Measurements from ENCODE around the gene ZYG11A.
"Not testable (repeated sequence)": the region's sequence is repeated elsewhere in the genome, so short reads cannot be mapped to it uniquely, and the experiment has no call there.

Gene ZYG11A

DNA sequence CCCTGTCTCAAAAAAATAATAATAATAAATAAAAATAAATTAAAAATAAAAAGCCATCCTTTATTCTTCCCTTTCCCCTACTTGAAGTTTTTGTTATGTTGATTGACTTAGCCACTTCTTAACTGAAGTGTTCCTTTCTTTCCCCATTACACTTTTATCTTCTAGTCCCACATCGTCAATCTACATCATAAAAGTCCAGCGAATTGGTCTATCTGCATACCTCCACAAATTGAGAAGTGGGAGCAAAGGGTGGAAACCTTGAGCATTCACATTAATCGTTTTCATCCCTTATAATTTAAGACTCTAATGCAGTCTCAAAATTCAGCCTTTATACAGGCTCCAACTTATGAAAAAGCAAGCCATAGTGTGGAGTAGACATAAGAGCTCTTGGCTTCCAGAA is 6.5 kb upstream of the ZYG11A start:
- H3K4me1 ChIP-seq (ENCODE audit: control insufficient read depth, insufficient read depth, low read length): no peaks in the 10 kb centered on the region
- no peaks in the 10 kb centered on the region for H3K36me3 ChIP-seq (ENCODE audit: control insufficient read depth in 2 of 2, insufficient read depth in 1 of 2, low read length in 2 of 2)
- TF ChIP-seq ZNF837 (tag by site-specific recombination; IDR thresholded peaks at IDR 0.05): no peak
- TF ChIP-seq ZNF174 (tag by site-specific recombination; IDR thresholded peaks at IDR 0.05): no peak
- TF ChIP-seq, protein P1, sequence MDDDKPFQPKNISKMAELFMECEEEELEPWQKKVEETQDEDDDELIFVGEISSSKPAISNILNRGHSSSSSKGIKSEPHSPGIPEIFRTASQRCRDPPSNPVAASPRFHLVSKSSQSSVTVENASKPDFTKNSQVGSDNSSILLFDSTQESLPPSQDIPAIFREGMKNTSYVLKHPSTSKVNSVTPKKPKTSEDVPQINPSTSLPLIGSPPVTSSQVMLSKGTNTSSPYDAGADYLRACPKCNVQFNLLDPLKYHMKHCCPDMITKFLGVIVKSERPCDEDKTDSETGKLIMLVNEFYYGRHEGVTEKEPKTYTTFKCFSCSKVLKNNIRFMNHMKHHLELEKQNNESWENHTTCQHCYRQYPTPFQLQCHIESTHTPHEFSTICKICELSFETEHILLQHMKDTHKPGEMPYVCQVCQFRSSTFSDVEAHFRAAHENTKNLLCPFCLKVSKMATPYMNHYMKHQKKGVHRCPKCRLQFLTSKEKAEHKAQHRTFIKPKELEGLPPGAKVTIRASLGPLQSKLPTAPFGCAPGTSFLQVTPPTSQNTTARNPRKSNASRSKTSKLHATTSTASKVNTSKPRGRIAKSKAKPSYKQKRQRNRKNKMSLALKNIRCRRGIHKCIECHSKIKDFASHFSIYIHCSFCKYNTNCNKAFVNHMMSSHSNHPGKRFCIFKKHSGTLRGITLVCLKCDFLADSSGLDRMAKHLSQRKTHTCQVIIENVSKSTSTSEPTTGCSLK (tag by site-specific recombination; IDR thresholded peaks at IDR 0.05): no peak
- TF ChIP-seq, protein P2, sequence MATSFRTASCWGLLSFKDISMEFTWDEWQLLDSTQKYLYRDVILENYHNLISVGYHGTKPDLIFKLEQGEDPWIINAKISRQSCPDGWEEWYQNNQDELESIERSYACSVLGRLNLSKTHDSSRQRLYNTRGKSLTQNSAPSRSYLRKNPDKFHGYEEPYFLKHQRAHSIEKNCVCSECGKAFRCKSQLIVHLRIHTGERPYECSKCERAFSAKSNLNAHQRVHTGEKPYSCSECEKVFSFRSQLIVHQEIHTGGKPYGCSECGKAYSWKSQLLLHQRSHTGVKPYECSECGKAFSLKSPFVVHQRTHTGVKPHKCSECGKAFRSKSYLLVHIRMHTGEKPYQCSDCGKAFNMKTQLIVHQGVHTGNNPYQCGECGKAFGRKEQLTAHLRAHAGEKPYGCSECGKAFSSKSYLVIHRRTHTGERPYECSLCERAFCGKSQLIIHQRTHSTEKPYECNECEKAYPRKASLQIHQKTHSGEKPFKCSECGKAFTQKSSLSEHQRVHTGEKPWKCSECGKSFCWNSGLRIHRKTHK (tag by site-specific recombination; IDR thresholded peaks at IDR 0.05): no peak
- TF ChIP-seq ZNF521 (tag by site-specific recombination; IDR thresholded peaks at IDR 0.05): no peak
- no peak for TF ChIP-seq ZNF426 (tag by site-specific recombination; IDR thresholded peaks at IDR 0.05)
- TF ChIP-seq, protein P3, sequence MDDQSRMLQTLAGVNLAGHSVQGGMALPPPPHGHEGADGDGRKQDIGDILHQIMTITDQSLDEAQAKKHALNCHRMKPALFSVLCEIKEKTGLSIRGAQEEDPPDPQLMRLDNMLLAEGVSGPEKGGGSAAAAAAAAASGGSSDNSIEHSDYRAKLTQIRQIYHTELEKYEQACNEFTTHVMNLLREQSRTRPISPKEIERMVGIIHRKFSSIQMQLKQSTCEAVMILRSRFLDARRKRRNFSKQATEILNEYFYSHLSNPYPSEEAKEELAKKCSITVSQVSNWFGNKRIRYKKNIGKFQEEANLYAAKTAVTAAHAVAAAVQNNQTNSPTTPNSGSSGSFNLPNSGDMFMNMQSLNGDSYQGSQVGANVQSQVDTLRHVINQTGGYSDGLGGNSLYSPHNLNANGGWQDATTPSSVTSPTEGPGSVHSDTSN (CRISPR knock-in tag; IDR thresholded peaks at IDR 0.05): no peak
- no peak for TF ChIP-seq ZNF433 (tag by site-specific recombination; IDR thresholded peaks at IDR 0.05; ENCODE audit: low read depth)
- TF ChIP-seq, protein P4, sequence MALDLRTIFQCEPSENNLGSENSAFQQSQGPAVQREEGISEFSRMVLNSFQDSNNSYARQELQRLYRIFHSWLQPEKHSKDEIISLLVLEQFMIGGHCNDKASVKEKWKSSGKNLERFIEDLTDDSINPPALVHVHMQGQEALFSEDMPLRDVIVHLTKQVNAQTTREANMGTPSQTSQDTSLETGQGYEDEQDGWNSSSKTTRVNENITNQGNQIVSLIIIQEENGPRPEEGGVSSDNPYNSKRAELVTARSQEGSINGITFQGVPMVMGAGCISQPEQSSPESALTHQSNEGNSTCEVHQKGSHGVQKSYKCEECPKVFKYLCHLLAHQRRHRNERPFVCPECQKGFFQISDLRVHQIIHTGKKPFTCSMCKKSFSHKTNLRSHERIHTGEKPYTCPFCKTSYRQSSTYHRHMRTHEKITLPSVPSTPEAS (tag by site-specific recombination; IDR thresholded peaks at IDR 0.05): no peak
- TF ChIP-seq, protein P5, sequence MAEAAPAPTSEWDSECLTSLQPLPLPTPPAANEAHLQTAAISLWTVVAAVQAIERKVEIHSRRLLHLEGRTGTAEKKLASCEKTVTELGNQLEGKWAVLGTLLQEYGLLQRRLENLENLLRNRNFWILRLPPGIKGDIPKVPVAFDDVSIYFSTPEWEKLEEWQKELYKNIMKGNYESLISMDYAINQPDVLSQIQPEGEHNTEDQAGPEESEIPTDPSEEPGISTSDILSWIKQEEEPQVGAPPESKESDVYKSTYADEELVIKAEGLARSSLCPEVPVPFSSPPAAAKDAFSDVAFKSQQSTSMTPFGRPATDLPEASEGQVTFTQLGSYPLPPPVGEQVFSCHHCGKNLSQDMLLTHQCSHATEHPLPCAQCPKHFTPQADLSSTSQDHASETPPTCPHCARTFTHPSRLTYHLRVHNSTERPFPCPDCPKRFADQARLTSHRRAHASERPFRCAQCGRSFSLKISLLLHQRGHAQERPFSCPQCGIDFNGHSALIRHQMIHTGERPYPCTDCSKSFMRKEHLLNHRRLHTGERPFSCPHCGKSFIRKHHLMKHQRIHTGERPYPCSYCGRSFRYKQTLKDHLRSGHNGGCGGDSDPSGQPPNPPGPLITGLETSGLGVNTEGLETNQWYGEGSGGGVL (tag by site-specific recombination; IDR thresholded peaks at IDR 0.05): no peak
- no peak for TF ChIP-seq SCRT1 (tag by site-specific recombination; IDR thresholded peaks at IDR 0.05; ENCODE audit: borderline replicate concordance)
- TF ChIP-seq ZNF843 (tag by site-specific recombination; IDR thresholded peaks at IDR 0.05): no peak
- TF ChIP-seq ZNF112 (tag by site-specific recombination; IDR thresholded peaks at IDR 0.05): no peak
- no peak for TF ChIP-seq ZNF211 (tag by site-specific recombination; IDR thresholded peaks at IDR 0.05; ENCODE audit: low read depth)
- no peak for TF ChIP-seq ZNF10 (tag by site-specific recombination; IDR thresholded peaks at IDR 0.05)
- H3K4me3 ChIP-seq (ENCODE audit: low read depth, low read length): no peak overlapping the region
- H3K27ac ChIP-seq (ENCODE audit: extremely low read depth, low read depth, low read length): no peak overlapping the region
- CTCF ChIA-PET: interaction anchor here (0.8 to 1.3 kb wide), 2 partner anchors 10 to 100 kb away, joined by 3 to 6 read pairs; no protein-coding TSS in a partner anchor
- POLR2A ChIA-PET: no interaction called here
- no peaks in the 10 kb centered on the region for H3K9me3 ChIP-seq (ENCODE audit: control insufficient read depth, insufficient read depth, low read depth, low read length)

DNA sequence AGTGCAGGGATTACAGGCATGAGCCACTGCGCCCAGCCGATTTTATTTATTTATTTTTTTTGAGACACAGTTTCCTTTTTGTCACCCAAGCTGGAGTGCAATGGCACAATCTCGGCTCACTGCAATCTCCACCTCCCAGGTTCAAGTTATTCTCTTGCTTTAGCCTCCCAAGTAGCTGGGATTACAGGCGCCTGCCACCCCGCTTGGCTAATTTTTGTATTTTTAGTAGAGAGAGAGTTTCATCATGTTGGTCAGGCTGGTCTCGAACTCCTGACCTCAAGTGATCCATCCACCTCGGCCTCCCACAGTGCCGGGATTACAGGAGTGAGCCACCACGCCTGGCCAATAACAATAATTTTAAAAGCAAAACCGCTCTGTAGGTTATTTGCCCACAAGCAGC is 3.4 kb upstream of the ZYG11A start:
- H3K4me1 ChIP-seq (ENCODE audit: control insufficient read depth, insufficient read depth, low read length); H3K9me3 ChIP-seq (ENCODE audit: control insufficient read depth, insufficient read depth, low read depth, low read length); POLR2A ChIA-PET; H3K27ac ChIP-seq (ENCODE audit: extremely low read depth, low read depth, low read length); H3K4me3 ChIP-seq (ENCODE audit: low read depth, low read length); CTCF ChIA-PET; H3K36me3 ChIP-seq (ENCODE audit: control insufficient read depth in 2 of 2, insufficient read depth in 1 of 2, low read length in 2 of 2): not testable (repeated sequence)
